Measurements from ENCODE around the gene SMPD2. TPM values are rescaled to one million over a fixed set of nuclear protein-coding genes. Genes with fewer than 3 reads are reported as not detected.
A peak's percentile ranks its signal among the peaks of the same experiment; 100 is the strongest.

The SMPD2 gene
- total and polyA plus RNA-seq, 2 experiments from 2014 or later: 5.6 to 10.9 TPM

DNA sequence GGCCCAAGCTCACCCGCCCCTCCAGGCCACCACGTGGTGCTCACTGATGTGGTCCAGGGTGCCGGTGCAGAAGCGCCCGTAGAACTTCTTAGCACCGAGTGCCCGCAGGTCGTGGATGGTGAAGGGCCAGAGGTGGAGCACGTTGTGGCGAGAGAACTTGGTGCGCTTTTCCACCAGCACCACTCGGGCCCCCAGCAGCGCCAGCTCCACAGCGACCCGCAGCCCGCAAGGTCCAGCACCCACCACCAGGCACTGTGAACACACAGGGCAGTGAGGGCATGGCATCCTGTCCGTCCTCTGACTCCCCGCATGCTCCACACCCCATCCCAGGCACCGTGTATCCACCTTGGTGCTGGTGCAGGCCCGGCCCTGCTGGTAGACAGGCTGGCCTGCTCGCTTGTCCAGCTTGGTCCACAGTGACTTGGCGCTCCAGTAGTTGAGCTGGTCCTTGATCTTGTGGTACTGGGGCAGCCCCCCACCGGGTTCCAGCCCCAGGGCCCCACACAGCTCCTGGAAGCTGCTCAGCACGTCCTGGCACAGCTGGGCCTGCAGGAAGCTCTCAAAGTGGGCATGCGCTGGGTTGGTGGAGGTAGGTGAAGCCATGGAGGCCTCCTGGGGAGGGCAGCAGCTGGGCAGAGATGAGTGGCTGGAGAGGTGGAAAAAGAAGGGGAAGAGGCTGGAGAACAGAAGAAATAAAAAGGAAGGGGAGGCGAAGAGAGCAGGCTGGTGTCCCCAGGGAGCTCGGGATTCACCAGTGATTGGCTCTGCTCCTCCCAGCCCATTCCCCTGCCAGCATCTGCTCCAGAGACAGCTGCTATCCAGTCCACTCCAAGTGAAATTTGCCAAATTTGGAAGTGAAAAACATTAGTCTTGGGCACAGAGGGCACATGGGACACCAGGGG, 13.3 kb downstream of the SMPD2 start:
- H3K36me3 Mint-ChIP-seq (ENCODE audit: low read depth): no peaks in the 10 kb centered on the region; the same call in 1 of the 3 replicates
- DNase-seq (ENCODE audit: low spot score): no peak
- H3K9me2 ChIP-seq (ENCODE audit: insufficient read depth): no peaks in the 10 kb centered on the region
- H3K4me3 Mint-ChIP-seq: peak overlapping the region; percentile 97
- no peak overlapping the region for H3K27ac Mint-ChIP-seq
- H3K27me3 Mint-ChIP-seq (ENCODE audit: insufficient read depth, low read depth, poor library complexity): peaks cover 30% of the 10 kb centered on the region
- TF ChIP-seq NANOG (IDR thresholded peaks at IDR 0.05; ENCODE audit: borderline replicate concordance) (no peak), ZNF331 (CRISPR knock-in tag; IDR thresholded peaks at IDR 0.05; ENCODE audit: low read depth) (no peak), EZH2 (IDR thresholded peaks at IDR 0.05; ENCODE audit: low read depth, unreplicated experiment) (no peak)
- TF ChIP-seq, protein P1, sequence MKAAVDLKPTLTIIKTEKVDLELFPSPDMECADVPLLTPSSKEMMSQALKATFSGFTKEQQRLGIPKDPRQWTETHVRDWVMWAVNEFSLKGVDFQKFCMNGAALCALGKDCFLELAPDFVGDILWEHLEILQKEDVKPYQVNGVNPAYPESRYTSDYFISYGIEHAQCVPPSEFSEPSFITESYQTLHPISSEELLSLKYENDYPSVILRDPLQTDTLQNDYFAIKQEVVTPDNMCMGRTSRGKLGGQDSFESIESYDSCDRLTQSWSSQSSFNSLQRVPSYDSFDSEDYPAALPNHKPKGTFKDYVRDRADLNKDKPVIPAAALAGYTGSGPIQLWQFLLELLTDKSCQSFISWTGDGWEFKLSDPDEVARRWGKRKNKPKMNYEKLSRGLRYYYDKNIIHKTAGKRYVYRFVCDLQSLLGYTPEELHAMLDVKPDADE (IDR thresholded peaks at IDR 0.05): no peak
- TF ChIP-seq, protein P2, sequence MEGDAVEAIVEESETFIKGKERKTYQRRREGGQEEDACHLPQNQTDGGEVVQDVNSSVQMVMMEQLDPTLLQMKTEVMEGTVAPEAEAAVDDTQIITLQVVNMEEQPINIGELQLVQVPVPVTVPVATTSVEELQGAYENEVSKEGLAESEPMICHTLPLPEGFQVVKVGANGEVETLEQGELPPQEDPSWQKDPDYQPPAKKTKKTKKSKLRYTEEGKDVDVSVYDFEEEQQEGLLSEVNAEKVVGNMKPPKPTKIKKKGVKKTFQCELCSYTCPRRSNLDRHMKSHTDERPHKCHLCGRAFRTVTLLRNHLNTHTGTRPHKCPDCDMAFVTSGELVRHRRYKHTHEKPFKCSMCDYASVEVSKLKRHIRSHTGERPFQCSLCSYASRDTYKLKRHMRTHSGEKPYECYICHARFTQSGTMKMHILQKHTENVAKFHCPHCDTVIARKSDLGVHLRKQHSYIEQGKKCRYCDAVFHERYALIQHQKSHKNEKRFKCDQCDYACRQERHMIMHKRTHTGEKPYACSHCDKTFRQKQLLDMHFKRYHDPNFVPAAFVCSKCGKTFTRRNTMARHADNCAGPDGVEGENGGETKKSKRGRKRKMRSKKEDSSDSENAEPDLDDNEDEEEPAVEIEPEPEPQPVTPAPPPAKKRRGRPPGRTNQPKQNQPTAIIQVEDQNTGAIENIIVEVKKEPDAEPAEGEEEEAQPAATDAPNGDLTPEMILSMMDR (conservative IDR thresholded peaks at IDR 0.05; ENCODE audit: low read depth in 2 of 2): no peak
- H3K27ac ChIP-seq (ENCODE audit: low read depth): no peak overlapping the region
- no peaks in the 10 kb centered on the region for H3K36me3 ChIP-seq (ENCODE audit: insufficient read depth)
- no peaks in the 10 kb centered on the region for H3K79me2 ChIP-seq (replicated peaks; ENCODE audit: insufficient read depth)
- H3K4me1 ChIP-seq (ENCODE audit: insufficient read depth): peaks cover 30% of the 10 kb centered on the region
- H3K9me3 Mint-ChIP-seq: no peaks in the 10 kb centered on the region
- ATAC-seq: no peak
- H3K4me2 ChIP-seq: peak overlapping the region; percentile 91
- H4K20me1 ChIP-seq (replicated peaks; ENCODE audit: insufficient read depth): peaks cover 4% of the 10 kb centered on the region
- no peaks in the 10 kb centered on the region; the same call in 1 of the 2 replicates for H3K27me3 ChIP-seq (ENCODE audit: insufficient read depth)
- peaks cover 9% of the 10 kb centered on the region; the same call in 1 of the 2 replicates for H3F3A ChIP-seq (replicated peaks; ENCODE audit: low read depth)
- peak overlapping the region; percentile 99; the same call in 1 of the 2 replicates for H2AFZ ChIP-seq
- peaks cover 40% of the 10 kb centered on the region for H3K4me1 Mint-ChIP-seq
- peak overlapping the region; percentile 94 for H3K4me3 ChIP-seq

DNA sequence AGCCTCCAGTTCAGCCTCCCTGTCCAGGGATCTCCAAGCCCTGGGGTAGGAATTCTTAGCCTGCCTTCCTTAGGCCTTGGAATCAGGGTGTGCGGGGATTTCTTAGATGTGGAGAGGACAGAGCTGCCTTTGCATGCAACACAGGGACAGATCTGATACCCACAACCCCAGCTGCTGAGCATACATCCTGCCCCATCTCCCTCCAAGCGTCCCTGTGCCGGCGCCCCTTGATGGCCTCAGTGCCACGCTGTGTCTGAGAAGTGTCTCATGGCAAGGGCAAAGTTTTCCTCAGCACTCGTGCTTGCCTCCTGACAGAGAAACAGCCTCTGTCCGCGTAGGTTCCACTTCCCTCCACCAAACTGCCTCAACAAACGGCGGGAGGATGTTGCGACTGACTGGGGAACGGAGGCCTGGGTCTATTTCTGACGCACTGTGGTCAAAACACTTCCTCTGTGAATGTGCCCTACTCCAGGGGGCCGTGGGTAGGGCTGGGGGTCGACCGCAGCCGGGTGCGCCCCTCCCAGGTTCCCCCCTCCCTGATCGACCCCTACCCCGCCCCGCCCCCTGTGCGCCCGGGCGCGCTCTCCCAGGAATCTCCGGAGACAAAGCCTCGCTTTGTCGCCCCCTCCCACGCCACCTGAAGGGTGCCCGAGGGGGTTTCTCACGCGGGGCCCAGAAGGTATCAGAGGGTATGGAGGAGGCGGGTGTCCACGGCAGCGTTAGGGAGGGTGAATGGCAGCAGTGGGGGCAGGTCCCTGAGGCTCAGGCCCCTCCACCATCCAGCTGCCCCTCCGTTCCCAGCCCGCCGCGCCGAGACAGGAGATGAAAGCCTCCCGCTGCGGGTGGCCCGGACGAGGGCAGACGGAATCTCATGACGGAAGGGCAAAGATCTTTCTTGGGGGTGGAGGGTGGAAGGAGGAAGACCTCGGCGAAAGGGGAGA, 14.2 kb downstream of the SMPD2 start:
- peak; percentile 14 for ATAC-seq
- TF ChIP-seq ZNF114 (CRISPR knock-in tag; IDR thresholded peaks at IDR 0.05) (no peak), STAT1 (IDR thresholded peaks at IDR 0.05; ENCODE audit: unreplicated experiment) (no peak), CREB1 (CRISPR knock-in tag; IDR thresholded peaks at IDR 0.05; ENCODE audit: low read depth) (no peak), POLR2AphosphoS5 (IDR thresholded peaks at IDR 0.05; ENCODE audit: low read depth) (no peak; the same call in 1 of the 2 replicates), EZH2 (IDR thresholded peaks at IDR 0.05; ENCODE audit: low read depth, unreplicated experiment) (no peak)
- TF ChIP-seq, protein P1 (IDR thresholded peaks at IDR 0.05): no peak
- TF ChIP-seq, protein P3, sequence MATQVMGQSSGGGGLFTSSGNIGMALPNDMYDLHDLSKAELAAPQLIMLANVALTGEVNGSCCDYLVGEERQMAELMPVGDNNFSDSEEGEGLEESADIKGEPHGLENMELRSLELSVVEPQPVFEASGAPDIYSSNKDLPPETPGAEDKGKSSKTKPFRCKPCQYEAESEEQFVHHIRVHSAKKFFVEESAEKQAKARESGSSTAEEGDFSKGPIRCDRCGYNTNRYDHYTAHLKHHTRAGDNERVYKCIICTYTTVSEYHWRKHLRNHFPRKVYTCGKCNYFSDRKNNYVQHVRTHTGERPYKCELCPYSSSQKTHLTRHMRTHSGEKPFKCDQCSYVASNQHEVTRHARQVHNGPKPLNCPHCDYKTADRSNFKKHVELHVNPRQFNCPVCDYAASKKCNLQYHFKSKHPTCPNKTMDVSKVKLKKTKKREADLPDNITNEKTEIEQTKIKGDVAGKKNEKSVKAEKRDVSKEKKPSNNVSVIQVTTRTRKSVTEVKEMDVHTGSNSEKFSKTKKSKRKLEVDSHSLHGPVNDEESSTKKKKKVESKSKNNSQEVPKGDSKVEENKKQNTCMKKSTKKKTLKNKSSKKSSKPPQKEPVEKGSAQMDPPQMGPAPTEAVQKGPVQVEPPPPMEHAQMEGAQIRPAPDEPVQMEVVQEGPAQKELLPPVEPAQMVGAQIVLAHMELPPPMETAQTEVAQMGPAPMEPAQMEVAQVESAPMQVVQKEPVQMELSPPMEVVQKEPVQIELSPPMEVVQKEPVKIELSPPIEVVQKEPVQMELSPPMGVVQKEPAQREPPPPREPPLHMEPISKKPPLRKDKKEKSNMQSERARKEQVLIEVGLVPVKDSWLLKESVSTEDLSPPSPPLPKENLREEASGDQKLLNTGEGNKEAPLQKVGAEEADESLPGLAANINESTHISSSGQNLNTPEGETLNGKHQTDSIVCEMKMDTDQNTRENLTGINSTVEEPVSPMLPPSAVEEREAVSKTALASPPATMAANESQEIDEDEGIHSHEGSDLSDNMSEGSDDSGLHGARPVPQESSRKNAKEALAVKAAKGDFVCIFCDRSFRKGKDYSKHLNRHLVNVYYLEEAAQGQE (IDR thresholded peaks at IDR 0.05; ENCODE audit: unreplicated experiment): no peak

More for the DNA sequence above, 14.2 kb downstream of the SMPD2 start:
- Histone ChIP-seq H3F3A (replicated peaks; ENCODE audit: low read depth) (peaks cover 9% of the 10 kb centered on the region; the same call in 1 of the 2 replicates), H3K36me3 (ENCODE audit: insufficient read depth) (no peaks in the 10 kb centered on the region), H3K4me2 (peak overlapping the region; percentile 91), H3K79me2 (replicated peaks; ENCODE audit: insufficient read depth) (no peaks in the 10 kb centered on the region), H2AFZ (peak overlapping the region; percentile 99), H3K27me3 (ENCODE audit: insufficient read depth) (no peaks in the 10 kb centered on the region; the same call in 1 of the 2 replicates), H3K9me2 (ENCODE audit: insufficient read depth) (no peaks in the 10 kb centered on the region), H3K27ac (ENCODE audit: low read depth) (no peak overlapping the region), H3K4me1 (ENCODE audit: insufficient read depth) (peaks cover 30% of the 10 kb centered on the region), H3K4me3 (peak overlapping the region; percentile 94), H4K20me1 (replicated peaks; ENCODE audit: insufficient read depth) (peaks cover 4% of the 10 kb centered on the region)
- H3K4me1 Mint-ChIP-seq: peaks cover 43% of the 10 kb centered on the region
- peaks cover 28% of the 10 kb centered on the region for H3K27me3 Mint-ChIP-seq (ENCODE audit: insufficient read depth, low read depth, poor library complexity)
- H3K27ac Mint-ChIP-seq: no peak overlapping the region
- DNase-seq (ENCODE audit: low spot score): peak; percentile 48
- peak overlapping the region; percentile 97 for H3K4me3 Mint-ChIP-seq
- no peaks in the 10 kb centered on the region; the same call in 1 of the 3 replicates for H3K36me3 Mint-ChIP-seq (ENCODE audit: low read depth)
- no peaks in the 10 kb centered on the region for H3K9me3 Mint-ChIP-seq

All from GM23338 (cell line).